Prostate gland (tissue), 2 donors: ENCODE results near the gene PLA2G2D.

Experiments
- POLR2AphosphoS5 ChIP-seq: sonication (generic); formaldehyde crosslinking; IDR thresholded peaks from one replicate; pipeline ENCODE4 v1.6.1; 2017; ENCODE audit warnings: antibody characterized with exemption
- TF ChIP-seq, protein P1 (sequence below), 4 experiments: fragments of 200-600 bp in 2 of 4; fragments of 450-650 bp in 2 of 4; sonication (generic) in 2 of 4; IDR thresholded peaks; 1 replicate in 3 of 4; 2 replicates in 1 of 4; pipeline ENCODE4 v1.5.1; 2016 to 2019; ENCODE audit warnings: antibody characterized with exemption in 4 of 4, mild to moderate bottlenecking in 2 of 4, moderate library complexity in 2 of 4

DNA sequence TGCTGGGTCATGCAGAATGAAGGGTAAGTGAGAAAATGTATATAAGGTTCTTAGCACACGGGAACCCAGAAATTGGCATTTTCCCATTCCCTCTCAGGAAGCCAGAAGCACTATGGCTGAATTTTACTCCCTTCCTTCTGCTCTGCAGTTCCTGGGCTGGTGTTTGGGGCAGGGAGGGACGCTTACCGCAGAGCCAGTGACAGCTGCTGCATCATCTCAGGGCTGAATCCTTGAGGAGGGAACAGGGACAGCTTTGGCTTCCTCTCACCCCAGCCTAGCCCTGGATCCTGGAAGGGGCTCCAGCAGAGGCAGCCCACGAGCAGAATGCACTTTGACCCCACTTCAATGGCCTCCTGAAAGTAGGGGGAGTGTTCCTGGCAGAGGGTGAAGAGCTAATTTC, 12.0 kb downstream of the PLA2G2D start:
- no peak for TF ChIP-seq POLR2AphosphoS5
- TF ChIP-seq, protein P1, sequence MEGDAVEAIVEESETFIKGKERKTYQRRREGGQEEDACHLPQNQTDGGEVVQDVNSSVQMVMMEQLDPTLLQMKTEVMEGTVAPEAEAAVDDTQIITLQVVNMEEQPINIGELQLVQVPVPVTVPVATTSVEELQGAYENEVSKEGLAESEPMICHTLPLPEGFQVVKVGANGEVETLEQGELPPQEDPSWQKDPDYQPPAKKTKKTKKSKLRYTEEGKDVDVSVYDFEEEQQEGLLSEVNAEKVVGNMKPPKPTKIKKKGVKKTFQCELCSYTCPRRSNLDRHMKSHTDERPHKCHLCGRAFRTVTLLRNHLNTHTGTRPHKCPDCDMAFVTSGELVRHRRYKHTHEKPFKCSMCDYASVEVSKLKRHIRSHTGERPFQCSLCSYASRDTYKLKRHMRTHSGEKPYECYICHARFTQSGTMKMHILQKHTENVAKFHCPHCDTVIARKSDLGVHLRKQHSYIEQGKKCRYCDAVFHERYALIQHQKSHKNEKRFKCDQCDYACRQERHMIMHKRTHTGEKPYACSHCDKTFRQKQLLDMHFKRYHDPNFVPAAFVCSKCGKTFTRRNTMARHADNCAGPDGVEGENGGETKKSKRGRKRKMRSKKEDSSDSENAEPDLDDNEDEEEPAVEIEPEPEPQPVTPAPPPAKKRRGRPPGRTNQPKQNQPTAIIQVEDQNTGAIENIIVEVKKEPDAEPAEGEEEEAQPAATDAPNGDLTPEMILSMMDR (IDR thresholded peaks at IDR 0.05) = no peak
